Activated naive CD8-positive, alpha-beta T cell treated with anti-CD3 and anti-CD28 coated beads, Interleukin-2, amount 10 ng/mL, durations not matched to agents 7 days and 5 days (primary cell): ENCODE measurements around the gene GTF2F1. TPM values are rescaled to one million over a fixed set of nuclear protein-coding genes. Genes with fewer than 3 reads are reported as not detected.

Experiments
- ATAC-seq: fragments of 150-1000 bp; cut with Tn5 transposase; one replicate; pipeline ENCODE4 v1.10.0; 2021; ENCODE audit warnings: low read depth, moderate library complexity
- POLR2A ChIA-PET: fragments of 350-600 bp; sonication (Branson Sonifier 250); formaldehyde crosslinking; loops from one replicate; lab custom pipeline; 2021; ENCODE audit warnings: antibody characterized with exemption; lab: Charles Lee
- DNase-seq: peaks from one replicate; pipeline ENCODE4 v3.0.0; 2021
- H3K27ac Mint-ChIP-seq: one replicate; pipeline ENCODE4 v1.8.0; 2022; ENCODE audit warnings: mild to moderate bottlenecking, mixed read lengths
- H3K27me3 Mint-ChIP-seq: one replicate; pipeline ENCODE4 v1.8.0; 2022; ENCODE audit warnings: mild to moderate bottlenecking, moderate library complexity, mixed read lengths
- H3K36me3 Mint-ChIP-seq: one replicate; pipeline ENCODE4 v1.8.0; 2021; ENCODE audit warnings: mild to moderate bottlenecking, mixed read lengths
- H3K4me1 Mint-ChIP-seq: one replicate; pipeline ENCODE4 v1.8.0; 2021; ENCODE audit warnings: mixed read lengths
- H3K4me3 Mint-ChIP-seq: one replicate; pipeline ENCODE4 v1.8.0; 2022; ENCODE audit warnings: mild to moderate bottlenecking, moderate library complexity, mixed read lengths
- H3K9me3 Mint-ChIP-seq: one replicate; pipeline ENCODE4 v1.8.0; 2021; ENCODE audit warnings: mixed read lengths
- total RNA-seq, 2 experiments: library from RNA; stranded (reverse); gene quantifications; one replicate each; pipeline ENCODE4 v1.2.3, GENCODE V29; 2021

The GTF2F1 gene
- total RNA-seq, 2 experiments from 2014 or later, result 67.3 to 72.8 TPM

DNA sequence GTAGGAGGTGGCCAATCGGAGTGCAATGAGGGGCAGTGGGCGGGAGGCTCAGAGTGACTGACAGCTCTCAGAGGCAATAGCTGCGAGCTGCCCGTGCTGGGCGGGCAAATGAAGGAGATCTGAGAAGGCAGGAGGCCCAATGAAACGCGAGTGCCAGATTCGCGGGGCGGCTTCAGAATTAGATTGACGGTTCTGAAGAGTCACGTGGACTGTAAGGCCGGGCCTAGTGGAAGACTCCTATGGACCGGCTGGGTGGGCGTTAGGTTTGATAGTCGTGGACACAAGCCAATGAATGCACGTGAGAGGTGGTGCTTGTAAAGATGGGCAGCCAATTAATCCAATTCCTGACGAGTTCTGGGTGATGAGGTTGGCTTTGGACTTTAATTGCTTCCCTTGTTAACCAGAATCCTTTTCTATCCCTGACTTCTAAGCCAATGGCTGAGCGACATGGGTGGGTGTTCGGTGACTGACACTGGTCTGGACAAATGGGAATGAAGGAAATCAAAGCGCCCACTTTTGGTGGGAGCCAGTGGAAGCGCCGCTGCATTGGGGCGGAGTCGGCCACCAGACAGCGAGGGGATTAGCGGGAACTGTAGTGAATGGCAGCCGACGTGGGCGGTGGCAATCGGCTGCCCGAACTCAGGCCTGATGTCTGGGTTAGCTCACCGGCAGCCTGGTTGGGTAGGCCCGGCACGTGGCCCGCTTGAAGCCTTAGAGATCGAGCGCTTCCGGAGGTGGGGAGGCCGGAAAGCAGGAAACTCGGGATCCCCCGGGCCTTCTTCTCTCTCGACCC lies 32.2 kb upstream of the GTF2F1 start:
- ATAC-seq (peak; percentile 85), DNase-seq (peak; percentile 96)
- peak overlapping the region; percentile 98 for H3K27ac Mint-ChIP-seq
- no peaks in the 10 kb centered on the region for H3K27me3 Mint-ChIP-seq
- peaks cover 29% of the 10 kb centered on the region for H3K4me1 Mint-ChIP-seq
- POLR2A ChIA-PET, result interaction anchor here (0.6 to 3.8 kb wide), 17 partner anchors 11 to 1628 kb away, joined by 3 to 28 read pairs (median 6); partner anchors contain the start of genes ALKBH7, CCL25, CLPP and DENND1C
- H3K4me3 Mint-ChIP-seq, result peak overlapping the region; percentile 79
- peaks cover 8% of the 10 kb centered on the region for H3K36me3 Mint-ChIP-seq
- H3K9me3 Mint-ChIP-seq, result no peaks in the 10 kb centered on the region

DNA sequence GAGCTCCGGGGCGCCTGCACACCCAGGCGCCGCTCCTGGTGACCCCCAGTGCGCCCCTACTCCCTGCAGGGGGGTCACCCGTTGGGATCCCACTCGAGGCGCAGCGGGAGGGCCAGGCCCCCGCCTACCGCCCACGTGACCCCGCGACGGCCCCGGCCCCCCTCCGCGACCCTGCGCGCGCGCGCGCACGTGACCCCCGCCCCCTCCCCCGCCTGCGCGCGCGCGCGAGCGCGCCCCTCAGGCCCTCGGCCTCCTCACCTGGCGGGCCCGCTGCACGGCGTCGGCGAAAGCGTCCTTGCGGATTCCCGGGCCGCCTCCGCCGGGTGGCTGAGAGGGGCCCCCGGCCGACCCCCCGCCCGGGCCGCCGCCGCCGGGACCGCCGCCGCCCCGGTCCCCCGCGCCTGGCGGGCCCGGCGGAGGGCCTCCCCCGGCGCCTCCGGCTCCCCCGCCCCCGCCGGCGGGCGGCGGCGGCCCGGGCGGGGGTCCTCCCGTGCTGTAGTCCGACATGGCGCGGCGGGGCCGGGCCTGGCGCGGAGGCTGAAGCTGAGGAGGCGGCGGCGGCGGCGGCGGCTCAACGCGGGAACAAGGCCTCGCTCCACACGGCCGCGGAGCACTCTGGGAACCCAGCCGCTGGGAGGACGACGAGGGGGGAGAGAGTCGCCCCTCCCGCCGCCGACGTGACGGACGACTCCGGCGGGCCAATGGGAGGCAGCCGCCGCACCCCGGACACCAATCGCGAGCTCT lies 31.4 kb upstream of the GTF2F1 start, which contains the start of gene KHSRP:
KHSRP (minus strand) TSS at position 617 of the 744 bp plus-strand sequence; CDS start at position 507, 110 bp downstream.
- DNase-seq (peak; percentile 58), ATAC-seq (no peak)
- POLR2A ChIA-PET, result interaction anchor here (0.6 to 3.8 kb wide), 17 partner anchors 31 to 1629 kb away, joined by 3 to 28 read pairs (median 6); partner anchors contain the start of genes ALKBH7, CCL25, CLPP and DENND1C
- Mint-ChIP-seq H3K9me3 (no peaks in the 10 kb centered on the region), H3K27me3 (no peaks in the 10 kb centered on the region), H3K4me1 (peaks cover 24% of the 10 kb centered on the region), H3K4me3 (peak within 1 kb of the TSS; percentile 82), H3K27ac (peak within 1 kb of the TSS; percentile 98), H3K36me3 (peaks cover 8% of the 10 kb centered on the region)

DNA sequence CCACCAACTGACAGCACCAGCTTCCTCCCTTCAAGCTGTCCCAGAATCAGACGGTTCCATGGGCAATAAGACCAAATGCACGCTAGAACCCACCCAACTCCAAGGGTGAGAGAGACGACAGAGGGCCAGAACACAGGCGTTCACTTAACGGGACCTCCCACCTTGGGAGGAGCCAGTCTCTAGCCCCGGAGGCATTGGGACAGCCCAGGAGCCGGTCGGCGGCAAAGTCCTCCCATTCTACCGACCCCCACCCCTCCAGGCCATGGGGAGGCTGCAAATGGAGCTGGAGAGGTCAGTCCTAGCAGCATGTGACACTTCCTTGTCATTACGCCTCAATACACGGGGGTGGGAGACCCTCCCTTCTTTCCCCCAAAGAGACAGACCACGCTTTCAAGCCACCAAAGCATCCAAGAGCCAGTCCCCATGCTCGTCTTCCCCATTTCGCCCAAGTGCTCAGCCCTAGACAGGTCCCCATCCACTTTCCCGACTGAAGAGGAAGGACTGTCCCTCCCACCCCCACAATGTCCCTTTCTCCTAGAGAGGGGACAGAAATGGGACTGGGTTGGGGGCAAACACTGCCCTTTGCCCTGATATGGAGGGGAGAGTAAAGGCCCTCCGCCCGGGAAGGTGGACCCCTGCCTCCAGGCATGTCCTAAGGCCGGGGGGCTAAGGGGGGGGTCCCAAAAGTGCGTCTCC lies 30.7 kb upstream of the GTF2F1 start:
- H3K4me3 Mint-ChIP-seq, result peak overlapping the region; percentile 82
- peaks cover 22% of the 10 kb centered on the region for H3K4me1 Mint-ChIP-seq
- peaks cover 8% of the 10 kb centered on the region for H3K36me3 Mint-ChIP-seq
- DNase-seq (peak; percentile 56), ATAC-seq (no peak)
- no peaks in the 10 kb centered on the region for H3K9me3 Mint-ChIP-seq
- H3K27ac Mint-ChIP-seq, result peak overlapping the region; percentile 83
- POLR2A ChIA-PET, result interaction anchor here (0.6 to 3.8 kb wide), 4 partner anchors 30 to 440 kb away, joined by 3 to 28 read pairs (median 14); partner anchors contain the start of genes DENND1C and GTF2F1
- H3K27me3 Mint-ChIP-seq, result no peaks in the 10 kb centered on the region

DNA sequence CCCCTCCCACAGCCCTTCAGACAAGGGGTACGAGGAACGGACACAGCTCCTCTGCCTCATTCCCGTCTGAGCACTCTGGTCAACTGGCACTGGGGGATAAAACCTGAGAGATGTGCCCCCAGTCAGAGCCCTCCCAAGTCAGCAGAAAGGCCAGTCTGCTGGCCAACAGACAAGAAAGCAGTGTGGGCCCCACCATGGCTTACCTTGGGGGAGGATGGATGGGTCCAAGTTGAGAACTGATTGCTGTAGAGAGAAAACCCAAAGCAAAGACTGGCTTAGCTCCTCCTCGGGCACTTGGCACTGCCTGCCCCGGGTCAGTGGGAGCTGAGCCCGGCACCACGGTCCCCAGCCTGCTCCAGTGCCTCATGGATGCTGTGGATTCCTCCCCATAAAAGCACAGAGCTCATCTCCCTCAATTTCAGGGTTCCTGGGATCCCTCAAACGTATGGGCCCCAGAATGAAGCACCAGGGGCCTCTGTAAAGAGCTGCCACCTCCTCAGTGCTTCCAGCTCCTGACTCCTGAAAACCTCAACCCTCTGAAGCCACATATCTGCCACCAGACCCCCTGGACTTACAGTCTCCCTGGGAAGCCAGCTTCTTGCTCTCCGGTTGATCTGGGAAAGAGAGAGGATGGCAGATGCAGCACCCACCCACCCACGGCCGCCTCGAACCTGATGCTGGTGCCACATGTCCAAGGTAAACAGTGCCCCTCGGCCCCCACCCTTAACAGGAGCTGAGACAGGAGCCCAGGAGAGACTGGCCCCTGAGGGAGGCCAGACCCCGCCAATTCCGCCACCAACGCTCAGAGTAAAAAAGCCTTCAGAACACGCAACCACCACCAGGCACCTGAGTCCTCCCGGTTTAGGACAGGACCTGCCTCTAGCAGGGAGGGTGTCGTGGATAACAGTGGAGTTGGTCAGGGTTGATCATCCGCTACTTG lies 28.4 kb upstream of the GTF2F1 start:
- no peaks in the 10 kb centered on the region for H3K9me3 Mint-ChIP-seq
- POLR2A ChIA-PET, result interaction anchor here (1.0 to 1.9 kb wide), 2 partner anchors 49 to 61 kb away, joined by 3 to 6 read pairs; partner anchors contain the start of genes ALKBH7 and CLPP
- H3K27me3 Mint-ChIP-seq, result no peaks in the 10 kb centered on the region
- ATAC-seq, result no peak
- H3K36me3 Mint-ChIP-seq, result peaks cover 11% of the 10 kb centered on the region
- H3K4me1 Mint-ChIP-seq, result peaks cover 22% of the 10 kb centered on the region
- DNase-seq, result no peak
- no peak overlapping the region for H3K4me3 Mint-ChIP-seq
- no peak overlapping the region for H3K27ac Mint-ChIP-seq

DNA sequence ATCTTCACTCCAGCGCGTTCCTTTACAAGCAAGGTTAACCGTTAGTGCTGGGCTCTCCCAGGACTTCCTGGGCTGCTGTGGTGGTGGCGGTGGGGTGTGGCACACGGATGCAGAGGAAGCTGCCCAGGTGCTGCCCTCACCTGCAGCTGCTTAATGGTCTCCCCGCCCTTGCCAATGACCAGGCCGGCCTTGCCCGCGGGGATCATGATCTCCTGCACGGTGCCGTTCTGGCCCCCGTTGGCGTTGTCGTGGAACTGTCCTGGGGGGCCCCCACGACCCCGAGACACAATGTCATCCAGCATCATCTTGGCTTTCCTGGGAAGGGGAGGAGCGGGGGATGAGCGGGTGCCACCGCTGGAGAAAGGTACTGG lies 25.6 kb upstream of the GTF2F1 start:
- Mint-ChIP-seq H3K9me3 (no peaks in the 10 kb centered on the region), H3K27ac (peak overlapping the region; percentile 32), H3K4me1 (peaks cover 16% of the 10 kb centered on the region), H3K27me3 (no peaks in the 10 kb centered on the region), H3K36me3 (peaks cover 16% of the 10 kb centered on the region), H3K4me3 (no peak overlapping the region)
- ATAC-seq, result no peak
- POLR2A ChIA-PET, result no interaction called here
- DNase-seq, result no peak

DNA sequence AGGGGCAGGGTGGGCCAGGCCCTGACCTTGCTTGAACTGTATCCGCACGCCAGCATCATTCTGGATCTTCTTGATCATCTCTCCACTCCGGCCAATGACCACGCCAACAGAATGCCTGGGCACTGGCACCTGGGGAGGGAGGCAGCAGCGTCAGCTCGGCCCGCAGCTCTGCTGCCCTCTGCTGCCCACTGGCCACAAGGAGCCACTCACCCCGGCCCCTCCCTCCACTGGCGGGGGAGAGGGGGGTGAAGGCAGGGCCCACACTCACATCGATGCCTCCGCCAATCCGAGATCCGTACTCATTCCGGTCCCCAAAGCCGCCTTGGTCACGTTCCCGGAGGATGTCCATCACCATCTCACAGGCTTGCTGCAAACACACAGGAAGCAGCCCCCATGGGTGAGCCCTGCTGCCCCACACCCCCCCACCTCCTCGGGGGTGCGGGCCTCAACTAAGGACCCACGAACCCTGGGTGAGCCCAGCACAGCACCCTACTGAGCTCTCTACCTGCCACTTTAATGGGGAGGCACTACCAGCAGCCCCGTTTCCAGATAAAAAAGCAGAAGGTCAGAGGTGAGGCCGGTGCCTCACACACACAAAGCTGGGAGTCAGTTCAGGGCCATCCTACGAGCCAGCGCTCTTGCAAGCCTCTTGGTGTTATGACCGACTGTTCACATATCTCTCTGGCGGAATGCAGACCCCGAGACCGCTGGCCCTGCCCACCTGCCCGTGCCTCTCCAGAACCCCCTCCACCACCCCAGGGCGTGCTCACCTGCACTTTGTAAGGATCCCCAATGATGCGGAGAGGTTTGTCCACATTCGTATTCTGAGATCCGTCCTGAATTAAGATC lies 25.0 kb upstream of the GTF2F1 start:
- Mint-ChIP-seq H3K27ac (no peak overlapping the region), H3K4me3 (no peak overlapping the region), H3K9me3 (no peaks in the 10 kb centered on the region), H3K4me1 (peaks cover 11% of the 10 kb centered on the region), H3K27me3 (no peaks in the 10 kb centered on the region), H3K36me3 (peaks cover 16% of the 10 kb centered on the region)
- DNase-seq, result no peak
- ATAC-seq, result no peak
- POLR2A ChIA-PET, result no interaction called here

DNA sequence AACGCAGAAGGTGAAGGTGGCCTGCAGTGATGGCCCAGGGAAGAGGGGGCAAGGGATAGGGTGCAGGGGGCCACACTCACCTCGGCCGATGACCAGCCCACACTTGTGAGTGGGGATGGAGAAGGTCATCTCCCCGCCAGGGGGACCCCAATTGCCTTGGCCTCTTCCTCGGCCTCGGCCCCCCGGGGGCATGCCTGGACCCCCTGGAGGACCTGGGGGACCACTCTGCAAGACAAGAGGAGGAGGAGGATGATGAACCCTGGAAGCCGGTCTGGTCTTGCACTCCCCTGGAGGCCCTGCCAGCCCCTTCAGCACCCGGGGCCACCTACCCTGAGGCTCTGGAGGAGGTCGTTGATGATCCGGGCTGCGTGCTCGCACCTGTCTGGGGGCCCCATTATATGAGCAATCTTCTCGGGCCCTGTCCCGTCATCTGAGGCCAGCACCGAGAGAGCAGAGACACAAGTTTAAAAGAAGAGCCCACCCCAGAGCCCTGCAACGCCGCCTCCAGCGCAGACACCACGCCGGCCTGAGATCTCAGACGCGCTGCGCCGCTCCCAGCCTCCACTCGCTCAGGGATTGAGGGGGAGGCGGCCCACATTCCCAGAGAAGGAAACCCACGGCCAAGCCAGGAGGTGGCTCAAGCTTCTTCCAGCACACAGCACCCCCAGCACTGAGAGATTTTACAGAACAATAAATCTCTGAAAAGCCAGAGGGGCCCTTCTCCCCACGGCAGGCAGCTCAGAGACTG lies 23.9 kb upstream of the GTF2F1 start:
- POLR2A ChIA-PET, result no interaction called here
- Mint-ChIP-seq H3K36me3 (peaks cover 10% of the 10 kb centered on the region), H3K4me3 (no peak overlapping the region), H3K27ac (no peak overlapping the region), H3K27me3 (no peaks in the 10 kb centered on the region), H3K4me1 (peaks cover 2% of the 10 kb centered on the region), H3K9me3 (no peaks in the 10 kb centered on the region)
- no peak for ATAC-seq
- DNase-seq, result no peak

GRCh38 chr19:6415591-6416190 lies 22.7 kb upstream of the GTF2F1 start:
- POLR2A ChIA-PET, result no interaction called here
- DNase-seq (no peak), ATAC-seq (no peak)
- Mint-ChIP-seq H3K4me1 (peaks cover 2% of the 10 kb centered on the region), H3K36me3 (peaks cover 8% of the 10 kb centered on the region), H3K27me3 (no peaks in the 10 kb centered on the region), H3K9me3 (no peaks in the 10 kb centered on the region), H3K27ac (no peak overlapping the region), H3K4me3 (no peak overlapping the region)

- no peak for ATAC-seq
- Mint-ChIP-seq H3K27me3 (no peaks in the 10 kb centered on the region), H3K36me3 (peaks cover 8% of the 10 kb centered on the region), H3K4me3 (no peak overlapping the region), H3K27ac (no peak overlapping the region), H3K9me3 (no peaks in the 10 kb centered on the region), H3K4me1 (no peaks in the 10 kb centered on the region)
- no peak for DNase-seq
- POLR2A ChIA-PET, result no interaction called here
Measured at GRCh38 chr19:6414793-6415590, 22.0 kb upstream of the GTF2F1 start.
